ENCODE measurements around the gene F11.

DNA sequence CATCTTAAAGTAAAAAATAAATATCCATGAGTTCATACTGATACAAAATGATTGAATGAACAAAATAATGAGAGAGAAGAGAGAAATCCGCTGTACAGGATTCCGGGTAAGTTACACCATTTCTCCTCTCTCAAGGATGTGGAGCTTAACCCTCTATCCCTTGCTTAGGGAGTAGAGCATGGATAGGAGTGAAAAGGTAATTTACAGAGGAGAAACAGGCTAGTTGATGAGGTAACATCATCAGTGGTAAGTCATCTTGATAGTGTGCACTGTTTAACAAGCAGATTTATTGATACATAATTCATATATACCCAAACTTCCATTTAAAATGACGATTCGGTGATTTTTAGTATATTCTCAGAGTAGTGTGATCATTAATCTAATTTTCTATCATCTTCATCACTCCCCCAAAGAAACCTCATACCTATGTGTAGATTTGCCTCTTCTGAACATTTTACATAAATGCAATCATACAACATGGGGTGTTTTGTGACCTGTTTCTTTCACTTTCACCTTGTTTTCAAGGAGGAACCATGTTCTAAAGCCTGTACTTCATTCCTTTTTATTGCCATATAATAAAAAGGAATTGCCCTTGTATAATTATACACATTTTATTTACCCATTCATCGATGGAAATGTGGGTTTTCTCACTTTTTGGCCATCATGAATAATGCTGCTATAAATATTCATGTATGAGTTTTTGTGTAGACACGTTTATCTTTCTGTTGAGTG is 34.8 kb downstream of the F11 start:
- TF ChIP-seq, protein P1, sequence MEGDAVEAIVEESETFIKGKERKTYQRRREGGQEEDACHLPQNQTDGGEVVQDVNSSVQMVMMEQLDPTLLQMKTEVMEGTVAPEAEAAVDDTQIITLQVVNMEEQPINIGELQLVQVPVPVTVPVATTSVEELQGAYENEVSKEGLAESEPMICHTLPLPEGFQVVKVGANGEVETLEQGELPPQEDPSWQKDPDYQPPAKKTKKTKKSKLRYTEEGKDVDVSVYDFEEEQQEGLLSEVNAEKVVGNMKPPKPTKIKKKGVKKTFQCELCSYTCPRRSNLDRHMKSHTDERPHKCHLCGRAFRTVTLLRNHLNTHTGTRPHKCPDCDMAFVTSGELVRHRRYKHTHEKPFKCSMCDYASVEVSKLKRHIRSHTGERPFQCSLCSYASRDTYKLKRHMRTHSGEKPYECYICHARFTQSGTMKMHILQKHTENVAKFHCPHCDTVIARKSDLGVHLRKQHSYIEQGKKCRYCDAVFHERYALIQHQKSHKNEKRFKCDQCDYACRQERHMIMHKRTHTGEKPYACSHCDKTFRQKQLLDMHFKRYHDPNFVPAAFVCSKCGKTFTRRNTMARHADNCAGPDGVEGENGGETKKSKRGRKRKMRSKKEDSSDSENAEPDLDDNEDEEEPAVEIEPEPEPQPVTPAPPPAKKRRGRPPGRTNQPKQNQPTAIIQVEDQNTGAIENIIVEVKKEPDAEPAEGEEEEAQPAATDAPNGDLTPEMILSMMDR (conservative IDR thresholded peaks at IDR 0.05; ENCODE audit: low read depth, low read length) = no peak
- TF ChIP-seq EZH2 (IDR thresholded peaks at IDR 0.05; ENCODE audit: low read length, unreplicated experiment) = no peak

Data from PC-3 (cell line).